HS-27A (cell line): Measurements from ENCODE around the gene SPA17.
A peak's percentile ranks its signal among the peaks of the same experiment; 100 is the strongest.

ENCODE experiments used
- DNase-seq: peaks from one replicate; pipeline ENCODE4 v3.0.0-alpha.2; 2012; ENCODE audit warnings: low read depth, missing footprints

Gene SPA17

GRCh38 chr11:124673333-124674167 is at the start of gene SPA17, which contains the start of gene SIAE:
SPA17 (plus strand) TSS chr11:124673904; CDS start chr11:124675265, 1,361 bp downstream.
SIAE (minus strand) TSS chr11:124673739; CDS start chr11:124673708, 31 bp downstream.
- DNase-seq: peak; percentile 41

GRCh38 chr11:124625504-124626168 is 48.1 kb upstream of the SPA17 start:
- no peak for DNase-seq

DNA sequence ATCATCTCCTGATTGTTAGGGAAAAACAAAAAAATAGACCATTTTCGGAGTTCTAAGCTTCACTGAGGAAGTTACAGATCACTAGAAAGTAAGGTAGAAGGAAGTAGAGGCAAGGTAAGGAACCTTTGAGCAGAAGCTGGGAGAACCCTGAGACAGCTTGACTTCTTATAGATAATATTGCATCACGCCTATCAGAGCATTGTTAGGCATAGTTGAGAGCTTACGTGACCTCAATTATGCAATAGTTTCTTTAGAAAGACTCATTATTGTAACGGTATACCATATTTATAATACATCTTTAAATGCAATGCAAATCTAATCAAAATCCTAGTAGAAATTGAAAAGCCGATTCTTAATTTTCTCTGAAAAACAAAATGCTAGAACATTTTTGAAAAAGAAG is 46.2 kb upstream of the SPA17 start:
- DNase-seq: no peak

GRCh38 chr11:124629961-124630360 is 43.7 kb upstream of the SPA17 start:
- DNase-seq: no peak

DNA sequence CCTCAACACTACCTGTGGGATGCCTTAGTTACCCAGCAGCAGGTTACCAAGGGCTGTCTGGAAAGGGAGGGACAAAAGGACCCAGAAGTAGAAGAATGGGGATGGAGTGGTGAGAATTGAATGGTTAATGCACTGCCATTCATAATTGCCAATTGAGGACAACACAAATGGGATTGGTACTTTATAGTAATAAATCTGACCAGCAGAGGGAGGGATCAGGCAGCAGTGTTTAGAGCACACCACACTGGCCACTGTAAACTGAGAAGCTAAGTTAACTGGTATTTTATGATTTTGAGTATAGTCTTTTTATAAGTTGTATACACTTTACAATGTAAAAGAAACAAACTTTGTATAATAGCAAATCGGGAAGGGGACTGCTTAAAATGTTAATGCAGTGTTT is 40.3 kb upstream of the SPA17 start:
- no peak for DNase-seq

- no peak for DNase-seq
Measured at GRCh38 chr11:124635932-124636331, 37.8 kb upstream of the SPA17 start.

DNA sequence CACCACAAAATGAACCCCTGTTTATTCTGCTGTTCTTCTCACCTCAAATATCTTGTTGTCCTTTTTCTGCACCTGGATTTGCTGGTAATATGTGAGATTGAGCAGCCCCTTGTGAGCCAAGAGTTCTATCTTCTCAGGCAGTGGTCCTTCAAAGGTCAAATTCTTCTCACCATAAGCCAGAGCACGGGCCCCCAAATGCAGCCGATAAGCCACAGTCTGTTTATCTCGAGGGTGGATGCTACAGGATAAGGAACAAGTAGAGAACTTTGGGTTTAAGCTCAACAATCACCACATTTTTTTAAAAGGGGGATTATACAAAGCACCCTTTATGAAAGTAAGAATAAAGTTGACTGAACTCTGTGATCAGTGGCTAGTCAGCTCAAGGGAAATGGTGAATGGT is 35.2 kb upstream of the SPA17 start:
- no peak for DNase-seq

DNA sequence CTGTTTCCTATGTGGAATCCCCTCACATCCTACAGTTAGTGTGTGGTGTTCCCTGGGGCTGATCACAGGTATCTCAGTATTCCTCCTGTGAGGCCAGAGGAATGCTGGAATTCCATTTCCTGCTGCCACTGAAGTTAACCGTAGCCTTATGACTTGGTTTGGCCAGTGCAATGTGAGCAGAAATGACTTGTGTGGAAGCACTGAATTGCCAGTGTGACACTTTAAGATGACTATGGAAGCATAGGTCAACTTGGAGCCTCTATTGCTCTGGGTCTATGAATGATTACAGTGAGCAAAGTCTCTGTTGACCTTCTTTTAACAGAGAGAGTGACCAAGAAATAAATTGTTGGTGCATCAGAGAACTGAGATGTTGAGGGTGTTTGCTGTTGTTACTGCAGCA is 34.5 kb upstream of the SPA17 start:
- DNase-seq: no peak

- DNase-seq: no peak
Measured at GRCh38 chr11:124640666-124641065, 33.0 kb upstream of the SPA17 start.

- no peak for DNase-seq
Measured at GRCh38 chr11:124642628-124643027, 31.1 kb upstream of the SPA17 start.

DNA sequence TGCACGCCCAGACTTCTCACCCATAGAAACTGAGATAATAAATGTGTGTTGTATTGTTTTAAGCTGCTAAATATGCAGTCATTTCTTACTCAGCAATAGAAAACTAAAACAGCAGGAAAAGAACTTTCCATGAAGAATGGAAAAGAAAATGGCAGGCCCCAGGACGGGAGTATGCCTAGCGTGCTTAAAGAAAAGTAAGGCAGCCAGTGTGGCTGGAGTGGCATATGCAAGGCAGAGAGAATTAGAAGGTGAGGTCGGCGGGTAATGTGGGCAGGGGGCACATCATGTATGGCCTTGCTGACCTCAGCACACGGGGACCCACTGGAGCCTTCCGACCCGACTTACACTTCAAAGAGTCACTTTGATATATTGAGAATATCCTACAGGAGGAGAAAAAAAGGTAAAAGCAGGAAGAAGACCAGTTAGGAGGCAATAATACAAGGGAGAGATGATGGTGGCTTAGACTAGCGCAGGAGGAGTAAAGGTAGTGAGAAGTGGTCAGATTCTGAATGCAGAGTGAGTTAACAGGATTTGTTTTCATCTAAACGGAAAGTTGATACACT is 30.6 kb upstream of the SPA17 start:
- no peak for DNase-seq

DNA sequence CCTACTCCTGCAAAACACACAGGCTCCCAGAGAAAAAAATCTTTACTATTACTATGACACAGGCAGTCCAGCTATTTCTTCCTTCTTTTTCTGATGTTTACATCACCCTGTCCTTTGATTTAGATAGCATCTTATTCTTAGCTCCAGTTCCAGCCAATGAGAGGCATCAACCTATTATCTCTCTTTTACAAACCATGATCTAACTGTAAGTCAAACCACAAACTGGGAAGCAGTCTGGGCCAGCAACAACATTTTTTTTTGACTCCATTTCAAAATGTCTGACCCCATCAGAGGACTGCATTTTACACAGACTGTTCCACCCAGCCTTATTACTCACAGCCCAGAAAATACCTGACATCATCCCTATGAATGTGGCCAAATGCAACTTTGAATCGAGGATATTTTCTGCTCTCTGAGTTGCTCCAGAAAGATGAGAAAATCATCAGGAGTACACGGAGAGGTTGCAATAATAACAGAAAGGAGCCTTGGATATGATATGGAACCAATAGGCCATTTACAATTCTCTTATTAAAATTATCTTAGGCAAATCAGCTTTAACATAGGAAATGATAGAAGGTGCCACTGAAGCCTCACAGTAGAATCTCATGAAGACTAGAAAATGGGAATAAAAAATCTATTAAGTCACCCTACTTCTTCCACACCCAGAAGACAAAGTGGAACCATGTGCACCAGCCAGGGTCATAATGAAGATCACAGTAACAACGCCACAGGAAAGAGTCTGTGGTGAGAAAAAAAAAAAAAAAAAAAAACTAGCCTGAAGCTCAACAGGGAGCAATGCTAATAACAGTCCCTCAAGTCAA is 29.9 kb upstream of the SPA17 start:
- DNase-seq: no peak

DNA sequence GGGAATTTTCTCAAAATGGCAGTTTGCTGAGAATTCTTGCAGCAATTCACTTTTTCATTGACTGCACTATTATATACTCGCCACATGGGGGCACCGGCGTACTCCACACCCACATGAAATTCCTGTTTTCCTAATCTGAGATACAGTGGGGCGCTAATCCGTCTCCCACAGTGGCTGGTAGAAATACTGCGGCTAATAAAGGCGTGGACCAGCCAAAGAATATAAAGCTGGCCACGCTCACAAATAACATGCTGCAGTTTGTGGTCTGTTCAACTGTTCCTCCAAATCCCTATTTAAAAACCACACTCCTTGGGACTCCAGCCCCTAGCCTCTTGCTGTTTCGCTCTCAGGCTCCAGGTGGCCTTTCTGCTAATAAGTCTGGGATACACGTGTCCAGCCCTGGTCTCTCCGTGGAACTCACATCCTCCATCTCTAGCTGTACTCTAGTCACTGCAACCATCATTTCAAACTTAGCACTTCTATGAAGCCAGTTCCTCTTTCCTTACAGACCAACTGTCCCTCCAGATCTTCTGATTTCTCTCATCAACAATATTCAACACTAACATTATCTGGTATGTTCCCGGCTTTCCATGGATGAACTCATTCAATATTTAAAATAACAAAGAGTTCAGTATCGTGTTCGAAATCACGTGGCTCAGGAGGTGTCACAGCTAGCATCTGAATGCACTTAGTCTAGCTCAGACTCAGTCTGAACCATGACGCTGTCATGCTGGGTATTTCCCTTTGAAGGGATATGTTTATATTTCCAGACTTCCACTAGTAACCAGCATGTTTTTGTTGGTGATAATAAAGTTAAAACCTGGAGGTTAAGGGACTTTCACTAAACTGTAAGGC is 29.1 kb upstream of the SPA17 start:
- DNase-seq: peak; percentile 31

DNA sequence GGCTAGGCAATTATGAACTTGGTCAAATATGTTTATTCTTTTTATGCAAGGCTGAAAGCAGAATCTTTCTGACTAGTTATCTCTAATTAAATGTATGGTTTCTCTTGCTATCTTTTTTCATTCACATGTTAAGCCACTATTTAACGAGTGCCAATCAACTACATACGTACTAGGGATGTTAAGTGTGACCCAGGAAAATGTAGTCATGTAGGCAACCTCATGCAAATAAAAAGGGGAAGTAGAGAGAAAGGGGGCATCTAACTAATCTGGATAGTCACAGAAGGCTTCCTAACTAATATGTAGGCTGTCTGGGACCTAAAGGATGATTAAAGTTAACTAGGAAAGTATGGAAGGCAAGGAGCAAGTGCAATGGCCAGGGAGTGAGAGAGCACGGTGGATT is 27.6 kb upstream of the SPA17 start:
- no peak for DNase-seq

GRCh38 chr11:124648610-124649009 is 25.1 kb upstream of the SPA17 start:
- no peak for DNase-seq

DNA sequence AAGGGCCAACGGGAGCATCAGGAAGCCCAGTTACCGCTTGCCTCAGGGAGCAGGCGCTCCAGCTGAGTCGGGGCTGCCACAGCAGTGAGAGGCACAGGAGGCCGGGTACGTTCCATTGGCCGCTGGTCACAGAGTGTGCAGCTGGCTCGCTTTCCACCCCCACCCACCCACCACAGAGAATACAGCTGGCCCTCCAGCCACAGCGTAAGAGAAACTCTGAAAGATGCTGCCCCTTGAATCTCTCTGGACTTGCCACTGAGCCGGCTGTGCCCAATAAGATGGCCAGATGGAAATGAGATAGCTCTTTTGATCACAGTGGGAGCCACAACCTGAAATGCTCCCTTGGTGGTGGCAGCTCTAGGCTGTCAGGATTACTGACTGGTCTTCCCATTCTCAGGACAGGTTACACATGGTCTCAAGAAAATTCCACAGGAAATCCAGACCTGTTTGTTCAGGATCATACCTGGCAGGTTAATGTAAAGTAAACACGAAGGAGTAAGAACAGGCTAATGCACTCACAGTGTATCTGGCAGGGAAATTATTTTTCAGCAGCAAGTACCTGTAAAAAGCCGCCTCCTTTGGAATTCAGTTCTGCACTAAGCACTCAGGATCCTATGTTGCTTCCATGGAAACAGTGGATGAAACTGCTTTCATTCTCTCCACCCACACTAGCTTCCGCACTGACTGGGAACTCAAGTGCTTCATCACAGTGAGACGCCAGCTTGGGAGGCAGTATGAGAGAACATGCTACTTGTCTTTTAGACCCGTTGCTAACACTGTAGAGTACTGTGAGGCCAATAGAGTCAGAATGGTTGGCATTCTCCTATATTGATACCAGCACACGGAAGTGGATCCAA is 16.7 kb upstream of the SPA17 start:
- no peak for DNase-seq

- no peak for DNase-seq
Measured at GRCh38 chr11:124657904-124658303, 15.8 kb upstream of the SPA17 start.

DNA sequence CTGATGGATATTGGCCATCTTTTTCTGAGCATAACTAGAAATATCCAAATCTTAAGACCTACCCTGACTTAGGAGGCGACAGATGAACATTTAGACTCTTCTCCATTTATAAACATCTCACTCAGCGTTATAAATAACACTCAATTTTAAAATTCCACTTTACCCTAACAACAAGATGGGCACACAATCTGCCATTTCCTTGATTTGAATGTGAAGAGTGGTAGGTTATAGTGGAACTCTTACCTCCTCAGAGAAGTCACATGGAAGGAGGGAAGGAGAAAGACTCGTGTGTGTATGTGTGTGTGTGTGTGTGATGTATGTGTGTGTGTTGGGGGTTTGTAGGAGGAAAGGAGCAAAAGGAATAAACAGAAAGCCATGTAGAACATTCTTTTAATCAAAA is 15.2 kb upstream of the SPA17 start:
- DNase-seq: no peak

DNA sequence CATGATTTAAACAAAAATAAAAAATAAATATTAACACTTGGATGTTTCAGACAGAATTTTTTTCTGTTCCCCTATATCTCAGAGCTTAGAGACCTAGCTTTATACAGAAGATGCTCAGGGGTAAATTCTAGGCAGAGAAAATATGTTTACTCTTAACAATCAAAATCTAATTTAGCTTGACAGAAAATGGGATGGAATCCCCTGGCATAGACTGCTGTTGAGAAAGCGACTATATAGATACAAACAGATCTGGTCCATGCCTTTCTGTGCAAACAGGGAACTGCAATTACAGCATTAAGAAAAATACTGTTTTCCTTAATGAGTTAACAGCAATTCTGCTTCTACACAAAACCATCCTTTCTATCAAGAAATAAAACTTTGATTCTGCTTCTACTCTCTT is 14.7 kb upstream of the SPA17 start:
- no peak for DNase-seq

DNA sequence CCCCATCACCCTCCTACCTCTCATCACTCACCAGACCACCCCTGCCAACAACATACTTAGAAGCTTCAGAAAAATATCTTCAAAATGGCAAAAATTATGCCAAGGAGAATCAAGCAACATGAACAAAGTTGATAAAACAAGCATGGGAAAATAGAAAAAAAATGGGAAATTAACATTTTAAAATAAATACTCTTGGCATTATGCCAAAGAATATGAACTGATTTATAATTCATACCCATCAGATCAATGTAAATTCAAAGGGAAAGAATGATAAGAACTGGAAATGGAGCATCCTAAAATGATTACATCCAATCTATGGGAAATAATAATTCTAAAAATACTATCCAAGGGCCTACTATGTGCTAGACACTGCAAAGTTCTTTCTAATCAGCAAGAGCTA is 12.2 kb upstream of the SPA17 start:
- no peak for DNase-seq
